ENCODE measurements around the gene C10orf62.
A peak's percentile ranks its signal among the peaks of the same experiment; 100 is the strongest.

Gene C10orf62

GRCh38 chr10:97587183-97587582 is 2.3 kb upstream of the C10orf62 start:
- no peak for DNase-seq

DNA sequence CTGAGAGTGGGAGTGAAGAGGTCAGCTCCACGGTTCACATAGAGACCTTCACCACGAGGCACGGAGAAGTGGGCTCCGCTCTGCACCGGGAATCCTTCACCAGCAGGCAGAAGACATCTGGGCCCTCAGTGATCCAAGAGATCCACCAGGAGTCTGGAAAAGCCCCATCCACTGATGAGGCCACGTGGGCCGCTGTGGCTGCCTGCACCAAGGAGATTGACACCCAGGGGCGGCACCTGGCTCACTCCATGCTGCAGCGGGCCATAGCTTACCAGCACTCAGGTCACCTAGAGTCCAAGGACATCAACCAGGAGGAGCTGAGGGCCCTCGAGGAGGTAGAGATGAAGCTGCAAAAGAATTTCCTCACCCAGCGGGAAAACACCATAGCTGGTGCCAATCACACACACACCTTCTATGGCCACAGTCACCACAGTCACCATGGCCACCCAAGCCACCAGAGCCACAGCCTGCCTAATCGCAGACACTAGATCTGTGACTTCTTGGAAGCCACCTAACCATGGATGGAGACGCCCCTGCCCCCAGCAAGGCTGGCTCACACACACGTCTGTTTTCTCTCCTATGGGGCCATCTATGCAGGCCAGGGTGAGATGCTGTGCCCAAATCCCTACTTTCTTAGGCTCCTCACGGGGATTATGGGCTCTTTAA is 694 bp downstream of the C10orf62 start:
- DNase-seq = peak; percentile 25

DNA sequence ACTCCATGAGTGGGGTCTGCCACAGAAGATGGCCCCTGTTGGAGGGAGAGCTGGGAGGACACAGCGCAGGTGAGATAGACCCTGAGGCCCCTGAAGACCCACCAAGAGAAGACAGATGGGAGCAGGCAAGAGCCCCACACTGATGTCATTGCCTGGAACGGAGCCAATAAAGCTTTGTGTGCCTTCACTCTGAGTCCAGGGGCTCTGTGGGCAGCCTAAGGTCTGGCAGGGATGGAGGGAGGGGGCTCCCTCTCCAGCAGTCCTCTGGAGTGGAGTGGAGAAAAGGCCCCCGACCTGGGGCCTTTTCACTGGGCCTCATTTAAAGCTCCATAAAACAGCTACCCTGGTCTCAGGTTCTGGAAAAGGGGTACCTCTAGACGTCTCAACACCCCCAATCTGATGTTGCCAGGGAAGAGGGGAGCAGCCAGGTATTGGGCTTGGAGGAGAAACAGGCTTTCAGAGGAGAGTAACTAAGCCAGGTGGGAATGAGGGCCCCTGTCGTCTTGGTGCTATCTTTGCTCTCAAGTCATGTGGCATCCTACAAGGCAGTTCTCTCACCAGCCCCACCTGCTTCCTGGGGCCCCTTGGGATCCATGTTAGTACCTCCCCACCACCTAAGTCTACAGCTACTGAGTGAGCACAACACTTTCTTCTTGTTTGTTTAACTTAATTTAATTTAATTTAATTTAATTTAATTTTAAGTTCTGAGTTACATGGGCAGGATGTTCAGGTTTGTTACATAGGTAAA is 1.4 kb downstream of the C10orf62 start:
- no peak for DNase-seq

DNA sequence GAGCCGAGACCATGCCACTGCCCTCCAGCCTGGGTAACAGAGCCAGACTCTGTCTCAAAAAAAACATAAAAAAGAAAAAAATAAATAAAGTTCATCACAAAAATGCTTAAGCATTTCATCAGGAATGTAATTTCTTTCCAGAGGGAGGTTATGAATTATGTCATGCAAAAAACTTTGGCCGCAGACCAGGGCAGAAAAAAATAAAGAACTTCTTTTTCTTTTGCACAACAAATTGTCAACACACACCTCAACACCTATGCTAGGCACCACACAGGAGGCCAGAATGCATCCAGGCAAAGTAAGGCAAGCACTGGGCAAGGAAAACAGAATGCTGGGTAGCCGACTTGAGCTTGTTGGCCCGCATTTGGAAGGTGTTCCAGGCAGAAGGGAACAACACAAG is 3.9 kb downstream of the C10orf62 start:
- DNase-seq = no peak

- DNase-seq = no peak
Measured at GRCh38 chr10:97596101-97597082, 6.9 kb downstream of the C10orf62 start.

DNA sequence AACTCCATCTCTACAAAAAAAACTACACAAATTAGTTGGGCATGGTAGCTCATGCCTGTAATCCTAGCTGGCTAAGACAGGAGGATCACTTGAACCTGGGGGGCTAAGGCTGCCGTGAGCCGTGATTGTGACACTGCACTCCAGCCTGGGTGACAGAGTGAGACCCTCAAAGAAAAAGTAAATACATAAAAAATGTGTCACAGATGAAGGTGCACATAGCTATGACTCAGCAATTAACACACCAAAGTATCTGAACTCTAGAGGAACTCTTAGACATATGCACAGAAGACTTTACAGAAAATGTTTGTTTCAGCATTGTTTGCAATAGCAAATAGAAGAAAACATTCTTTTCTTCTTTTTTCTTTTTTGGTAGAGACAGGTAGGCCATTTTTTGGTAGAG is 8.3 kb downstream of the C10orf62 start:
- no peak for DNase-seq

- no peak for DNase-seq
Measured at GRCh38 chr10:97598407-97599271, 9.1 kb downstream of the C10orf62 start.

DNA sequence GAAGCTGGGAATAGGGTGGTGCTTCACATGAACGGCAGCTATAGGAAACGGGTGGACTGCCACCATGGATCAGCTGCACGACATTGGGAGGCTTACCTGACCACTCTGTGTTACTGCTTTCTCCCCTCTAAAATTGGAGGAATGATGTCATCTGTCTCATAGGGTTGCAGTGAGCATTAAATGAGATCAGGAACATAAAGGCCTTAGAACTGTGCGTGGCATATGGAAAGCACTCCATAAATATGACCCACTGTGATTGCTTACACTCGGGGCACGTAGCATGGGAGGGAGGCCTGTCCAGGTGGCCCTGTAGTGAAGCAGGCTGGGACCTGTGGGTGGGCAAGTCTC is 9.7 kb downstream of the C10orf62 start:
- DNase-seq = no peak

DNA sequence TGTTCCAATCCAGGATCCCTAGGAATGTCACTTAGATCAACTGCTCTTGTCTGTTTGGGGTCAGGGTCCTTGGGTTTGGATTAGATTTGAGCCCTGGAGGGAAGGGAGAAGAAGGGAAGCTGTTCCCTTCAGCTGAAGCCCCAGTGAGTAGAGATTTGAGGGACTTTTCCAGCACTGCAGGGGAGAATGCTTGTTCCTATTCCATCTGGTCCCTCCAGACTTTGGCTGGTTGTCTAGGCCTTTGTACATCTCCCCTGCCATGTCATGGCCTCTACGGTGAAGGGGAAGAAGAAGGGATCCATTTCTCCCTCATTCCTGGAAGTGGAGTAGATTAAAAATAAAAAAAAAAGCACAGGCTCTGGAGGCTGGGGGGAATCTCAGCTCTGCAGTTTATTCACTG is 11.1 kb downstream of the C10orf62 start:
- no peak for DNase-seq

DNA sequence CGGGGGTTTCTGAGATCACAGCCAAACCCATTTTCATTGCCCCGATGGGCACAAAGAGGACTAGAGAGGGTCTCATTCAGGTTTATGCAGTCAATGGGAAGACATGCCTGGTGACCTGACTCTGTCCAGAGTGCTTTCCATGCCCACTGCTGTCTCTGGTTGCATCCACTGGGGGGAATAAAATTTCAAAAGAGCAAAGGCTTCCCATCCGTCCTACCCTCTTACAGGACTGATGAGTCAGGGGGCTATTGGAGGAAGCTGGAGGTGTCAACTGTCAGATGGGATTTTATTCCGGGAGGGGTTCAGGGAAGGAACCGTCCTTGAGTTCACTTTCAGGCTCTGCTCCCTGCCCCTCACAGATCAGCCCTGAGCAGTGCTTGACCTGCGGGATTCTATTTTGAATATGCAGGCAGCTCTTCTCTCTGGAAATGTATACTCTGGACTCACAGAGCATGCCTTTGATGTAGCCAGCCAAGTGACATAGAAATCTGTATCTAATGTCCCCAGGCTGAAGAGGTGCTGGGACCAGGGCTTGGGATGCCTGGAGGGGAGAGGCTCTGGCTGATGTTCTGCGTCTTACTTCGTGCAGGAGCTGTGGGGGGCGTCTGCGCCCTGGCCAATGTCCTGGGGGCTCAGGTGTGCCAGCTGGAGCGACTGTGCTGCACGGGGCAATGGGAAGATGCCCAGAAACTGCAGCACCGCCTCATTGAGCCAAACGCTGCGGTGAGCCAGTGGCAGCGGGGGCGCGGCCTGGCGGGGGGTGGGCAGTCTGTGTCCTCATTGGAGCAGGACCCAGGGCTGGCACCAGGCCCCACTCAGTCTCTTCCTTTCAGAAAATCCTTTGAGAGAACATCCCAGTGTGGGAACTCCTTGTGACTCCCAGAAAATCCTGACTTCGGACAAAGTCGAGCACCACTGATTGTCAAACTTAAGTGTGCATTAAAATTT is 12.0 kb downstream of the C10orf62 start:
- no peak for DNase-seq

DNA sequence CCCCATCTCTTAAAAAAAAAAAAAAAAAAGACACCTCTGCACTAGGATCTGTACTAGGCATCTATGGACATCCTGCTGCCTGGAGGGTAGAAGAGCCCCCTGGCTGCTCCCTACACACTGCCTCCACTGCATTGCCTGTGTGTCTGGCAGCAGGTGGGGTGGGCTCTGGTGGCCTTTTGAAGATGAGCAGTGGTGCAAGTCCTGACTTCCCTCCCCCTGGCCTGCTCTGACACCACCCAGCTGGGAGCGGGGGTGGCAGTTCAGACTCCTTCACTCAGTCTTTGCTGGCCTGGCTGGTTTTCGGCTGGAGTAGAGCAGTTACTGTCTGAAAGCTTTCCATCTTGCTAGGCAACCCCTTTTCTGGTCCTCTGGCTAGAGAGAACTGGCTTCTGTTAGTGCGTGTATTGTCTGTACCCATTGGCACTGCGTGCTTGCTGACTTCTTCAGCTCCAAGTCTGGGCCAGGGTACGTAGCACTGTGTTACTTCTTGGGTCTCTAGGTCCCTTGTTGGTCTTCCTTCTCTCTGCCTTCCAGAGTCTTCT is 17.6 kb downstream of the C10orf62 start:
- DNase-seq = no peak

- no peak for DNase-seq
Measured at GRCh38 chr10:97608991-97609561, 19.6 kb downstream of the C10orf62 start.

DNA sequence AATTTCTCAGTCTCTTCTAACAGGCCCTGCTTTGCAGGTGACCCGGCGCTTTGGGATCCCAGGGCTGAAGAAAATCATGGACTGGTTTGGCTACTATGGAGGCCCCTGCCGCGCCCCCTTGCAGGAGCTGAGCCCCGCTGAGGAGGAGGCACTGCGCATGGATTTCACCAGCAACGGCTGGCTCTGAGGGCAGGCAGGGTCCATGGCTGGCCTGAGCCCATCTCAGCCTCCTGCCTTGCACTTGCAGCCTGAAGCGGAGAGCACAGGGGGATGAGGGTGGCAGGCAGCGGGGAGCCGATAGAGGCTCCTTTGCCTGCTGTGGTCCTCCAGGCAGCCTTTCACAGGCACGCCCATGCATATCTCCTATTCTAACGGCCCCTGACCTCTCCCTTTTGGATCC is 22.0 kb downstream of the C10orf62 start:
- no peak for DNase-seq

DNA sequence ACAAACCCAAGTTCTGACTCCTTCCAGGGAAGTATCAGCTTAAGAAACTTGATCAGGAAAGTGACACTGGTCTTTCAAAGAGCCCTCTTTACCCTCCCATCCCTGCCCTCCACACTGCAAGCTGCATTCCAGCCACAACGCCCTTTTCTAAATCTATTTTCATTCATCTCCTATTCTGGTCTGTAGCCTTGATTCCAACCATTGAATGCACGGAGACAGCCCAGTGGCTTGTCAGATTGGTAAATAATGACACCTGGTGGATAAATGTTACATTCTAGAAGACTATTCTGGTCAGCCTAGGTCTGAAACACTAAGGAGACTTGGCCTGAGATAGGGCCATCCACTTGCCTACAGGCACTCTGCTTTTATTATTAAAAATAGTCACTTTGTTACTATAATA is 22.9 kb downstream of the C10orf62 start:
- DNase-seq = peak; percentile 8

GRCh38 chr10:97618285-97618684 is 28.8 kb downstream of the C10orf62 start:
- no peak for DNase-seq

DNA sequence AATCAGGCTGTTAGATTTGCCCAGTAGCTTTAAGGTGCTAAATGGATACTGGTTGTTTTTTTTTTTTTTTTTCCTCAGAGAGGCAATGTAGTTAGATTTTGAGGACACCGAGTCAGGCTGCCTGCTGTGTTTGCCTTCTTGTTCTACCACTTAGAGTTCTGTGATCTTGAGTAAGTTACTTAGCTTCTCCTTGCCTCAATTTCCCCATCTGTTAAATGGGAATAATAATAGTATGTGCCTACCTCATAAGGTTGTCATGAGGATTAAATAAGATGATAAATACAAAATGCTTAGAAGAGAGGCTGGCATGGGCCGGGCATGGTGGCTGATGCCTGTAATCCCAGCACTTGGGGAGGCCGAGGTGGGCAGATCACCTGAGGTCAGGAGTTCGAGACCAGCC is 29.2 kb downstream of the C10orf62 start:
- DNase-seq = no peak

- DNase-seq = no peak
Measured at GRCh38 chr10:97623277-97623676, 33.8 kb downstream of the C10orf62 start.

DNA sequence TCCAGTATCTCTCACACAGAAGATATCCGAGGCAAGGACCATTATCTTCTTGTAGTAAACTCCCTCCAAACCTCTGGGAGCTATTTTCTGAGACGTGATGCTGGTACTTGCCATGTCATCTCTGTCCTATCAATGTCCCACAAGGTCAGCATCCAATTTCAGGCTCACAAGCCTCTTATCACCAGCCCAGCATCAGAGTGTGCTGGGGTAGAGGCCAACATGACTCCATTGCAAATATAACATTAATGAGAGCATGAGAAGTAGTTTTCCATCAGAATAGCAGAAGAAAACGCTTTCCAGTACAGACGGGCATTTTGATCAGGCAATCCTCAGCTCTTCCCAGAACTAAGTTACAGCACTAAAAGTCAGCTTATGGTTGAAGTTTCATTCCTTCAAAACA is 38.2 kb downstream of the C10orf62 start:
- DNase-seq = no peak

DNA sequence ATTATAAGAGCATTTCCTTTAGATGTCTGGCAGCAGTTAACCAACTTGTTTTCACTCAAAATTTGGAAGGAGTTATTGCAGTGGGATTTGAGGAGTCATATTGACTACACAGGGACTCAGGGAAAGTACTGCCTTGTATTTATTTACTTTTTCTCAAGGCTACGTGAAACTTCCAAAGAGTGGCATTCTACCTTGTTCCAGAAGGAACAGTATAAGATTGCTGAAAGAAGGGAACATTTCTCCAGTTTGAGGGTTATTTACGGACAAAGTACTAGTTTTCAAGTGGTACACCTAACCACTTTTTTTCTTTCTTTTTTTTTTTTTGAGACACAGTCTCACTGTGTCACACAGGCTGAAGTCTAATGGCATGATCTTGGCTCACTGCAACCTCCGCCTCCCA is 38.7 kb downstream of the C10orf62 start:
- DNase-seq = no peak

GRCh38 chr10:97629289-97629688 is 39.8 kb downstream of the C10orf62 start:
- DNase-seq = no peak

GRCh38 chr10:97631098-97631497 is 41.6 kb downstream of the C10orf62 start:
- DNase-seq = no peak
